WTC11 (cell line): ENCODE data around the gene ENTPD8. TPM values are rescaled to one million over a fixed set of nuclear protein-coding genes. Genes with fewer than 3 reads are reported as not detected.

ENCODE experiments used
- ATAC-seq: fragments of 200-7000 bp; cut with Tn5 transposase; 2 replicates; pipeline ENCODE4 v1.10.0; 2021; ENCODE audit warnings: mild to moderate bottlenecking, moderate library complexity
- Bru-seq: library from RNA; stranded (reverse); fragments of 400-500 nt; gene quantifications from one replicate; lab custom pipeline; 2021; lab: Mats Ljungman, UMichigan
- CTCF ChIA-PET: fragments of 300-600 bp; sonication (Branson Sonifier 250); formaldehyde crosslinking; loops from one replicate; lab custom pipeline; 2021; ENCODE audit warnings: antibody characterized with exemption; lab: Charles Lee
- POLR2A ChIA-PET: fragments of 350-600 bp; sonication (Branson Sonifier 250); formaldehyde crosslinking; loops from one replicate; lab custom pipeline; 2021; ENCODE audit warnings: antibody characterized with exemption; lab: Charles Lee
- DNase-seq: peaks from one replicate; pipeline ENCODE4 v3.0.0; 2021; ENCODE audit warnings: low spot score
- H3K27ac Mint-ChIP-seq: 2 replicates; pipeline ENCODE4 v1.8.0; 2021; ENCODE audit warnings: mixed read lengths
- H3K27me3 Mint-ChIP-seq: 2 replicates; pipeline ENCODE4 v1.8.0; 2021; ENCODE audit warnings: low read depth, mild to moderate bottlenecking, moderate library complexity, mixed read lengths
- H3K36me3 Mint-ChIP-seq: 2 replicates; pipeline ENCODE4 v1.8.0; 2021; ENCODE audit warnings: mixed read lengths
- H3K4me1 Mint-ChIP-seq: 2 replicates; pipeline ENCODE4 v1.8.0; 2022; ENCODE audit warnings: mixed read lengths
- H3K4me3 Mint-ChIP-seq: 2 replicates; pipeline ENCODE4 v1.8.0; 2021; ENCODE audit warnings: mild to moderate bottlenecking, moderate library complexity, mixed read lengths
- H3K9me3 Mint-ChIP-seq: 2 replicates; pipeline ENCODE4 v1.8.0; 2021; ENCODE audit warnings: mixed read lengths
- GRHL2 ChIP-seq: fragments of 250-450 bp; sonication (Bioruptor Pico); IDR thresholded peaks from 2 replicates; pipeline ENCODE4 v1.8.0; 2022; ENCODE audit warnings: mild to moderate bottlenecking, moderate library complexity; ENCODE audit not compliant: insufficient replicate concordance, severe bottlenecking
- GTF2I ChIP-seq: fragments of 250-450 bp; sonication (Bioruptor Pico); conservative IDR thresholded peaks from 2 replicates; pipeline ENCODE4 v1.4.0; 2021; ENCODE audit warnings: mild to moderate bottlenecking
- IRF2 ChIP-seq: sonication (generic); formaldehyde crosslinking; IDR thresholded peaks from 2 replicates; pipeline ENCODE4 v1.8.0; 2022; ENCODE audit warnings: low read depth, missing genetic modification reagents, borderline replicate concordance
- NFATC4 ChIP-seq: fragments of 250-450 bp; sonication (Bioruptor Pico); IDR thresholded peaks from 2 replicates; pipeline ENCODE4 v1.9.0; 2021; ENCODE audit warnings: mild to moderate bottlenecking
- SP1 ChIP-seq: sonication (generic); formaldehyde crosslinking; conservative IDR thresholded peaks from 2 replicates; pipeline ENCODE4 v1.8.1; 2022; ENCODE audit warnings: missing genetic modification reagents
- ZNF121 ChIP-seq: sonication (generic); formaldehyde crosslinking; IDR thresholded peaks from 2 replicates; pipeline ENCODE4 v1.8.0; 2023; ENCODE audit warnings: missing genetic modification reagents
- ZNF263 ChIP-seq: sonication (generic); formaldehyde crosslinking; IDR thresholded peaks from 2 replicates; pipeline ENCODE4 v1.8.1; 2022; ENCODE audit warnings: low read depth, mild to moderate bottlenecking, moderate library complexity, missing genetic modification reagents
- ZNF423 ChIP-seq: fragments of 250-450 bp; sonication (Bioruptor Pico); IDR thresholded peaks from 2 replicates; pipeline ENCODE4 v2.1.2; 2022; ENCODE audit warnings: mild to moderate bottlenecking, moderate library complexity
- ZNF671 ChIP-seq: fragments of 250-450 bp; sonication (Bioruptor Pico); IDR thresholded peaks from 2 replicates; pipeline ENCODE4 v1.8.0; 2021; ENCODE audit warnings: mild to moderate bottlenecking
- long read RNA-seq, 3 experiments: library from RNA in 1 of 3; library from capped mRNA in 1 of 3; library from polyadenylated mRNA in 1 of 3; unstranded in 2 of 3; stranded (forward) in 1 of 3; transcript quantifications; one replicate each; pipeline ENCODE4 v2.0.0, GENCODE V29; 2021
- total RNA-seq: library from RNA; stranded (reverse); gene quantifications from 3 replicates; pipeline ENCODE4 v1.2.3, GENCODE V29; 2021
- TF ChIP-seq, protein P1 (sequence below): sonication (generic); formaldehyde crosslinking; IDR thresholded peaks from 2 replicates; pipeline ENCODE4 v1.8.1; 2023; ENCODE audit warnings: mild to moderate bottlenecking, missing genetic modification reagents, moderate library complexity
- TF ChIP-seq, protein P2 (sequence below): sonication (generic); formaldehyde crosslinking; IDR thresholded peaks from 2 replicates; pipeline ENCODE4 v1.8.0; 2022; ENCODE audit warnings: mild to moderate bottlenecking, missing genetic modification reagents
- TF ChIP-seq, protein P3 (sequence below): sonication (generic); formaldehyde crosslinking; IDR thresholded peaks from 2 replicates; pipeline ENCODE4 v1.8.1; 2023; ENCODE audit warnings: mild to moderate bottlenecking, moderate library complexity, missing genetic modification reagents
- TF ChIP-seq, protein P4 (sequence below): sonication (generic); formaldehyde crosslinking; IDR thresholded peaks from 2 replicates; pipeline ENCODE4 v1.8.0; 2023; ENCODE audit warnings: missing genetic modification reagents, mild to moderate bottlenecking, borderline replicate concordance
- TF ChIP-seq, protein P5 (sequence below): sonication (generic); formaldehyde crosslinking; IDR thresholded peaks from 2 replicates; pipeline ENCODE4 v1.8.1; 2022; ENCODE audit warnings: mild to moderate bottlenecking, moderate library complexity, missing genetic modification reagents

The ENTPD8 gene, protein sequence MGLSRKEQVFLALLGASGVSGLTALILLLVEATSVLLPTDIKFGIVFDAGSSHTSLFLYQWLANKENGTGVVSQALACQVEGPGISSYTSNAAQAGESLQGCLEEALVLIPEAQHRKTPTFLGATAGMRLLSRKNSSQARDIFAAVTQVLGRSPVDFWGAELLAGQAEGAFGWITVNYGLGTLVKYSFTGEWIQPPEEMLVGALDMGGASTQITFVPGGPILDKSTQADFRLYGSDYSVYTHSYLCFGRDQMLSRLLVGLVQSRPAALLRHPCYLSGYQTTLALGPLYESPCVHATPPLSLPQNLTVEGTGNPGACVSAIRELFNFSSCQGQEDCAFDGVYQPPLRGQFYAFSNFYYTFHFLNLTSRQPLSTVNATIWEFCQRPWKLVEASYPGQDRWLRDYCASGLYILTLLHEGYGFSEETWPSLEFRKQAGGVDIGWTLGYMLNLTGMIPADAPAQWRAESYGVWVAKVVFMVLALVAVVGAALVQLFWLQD
- total RNA-seq (2.0 to 2.5 TPM (median 2.3 TPM) in 3 replicates), Bru-seq, nascent RNA (percentile 14 among the genes with signal in this experiment)
- long read RNA-seq, experiment 1, partial matches to known transcripts: 1 of 3 reads
- long read RNA-seq, experiment 1, other reads (novel, unspliced or antisense): 1 of 3 reads
- long read RNA-seq, experiment 2: 0 reads
- long read RNA-seq, experiment 3: 0 reads

DNA sequence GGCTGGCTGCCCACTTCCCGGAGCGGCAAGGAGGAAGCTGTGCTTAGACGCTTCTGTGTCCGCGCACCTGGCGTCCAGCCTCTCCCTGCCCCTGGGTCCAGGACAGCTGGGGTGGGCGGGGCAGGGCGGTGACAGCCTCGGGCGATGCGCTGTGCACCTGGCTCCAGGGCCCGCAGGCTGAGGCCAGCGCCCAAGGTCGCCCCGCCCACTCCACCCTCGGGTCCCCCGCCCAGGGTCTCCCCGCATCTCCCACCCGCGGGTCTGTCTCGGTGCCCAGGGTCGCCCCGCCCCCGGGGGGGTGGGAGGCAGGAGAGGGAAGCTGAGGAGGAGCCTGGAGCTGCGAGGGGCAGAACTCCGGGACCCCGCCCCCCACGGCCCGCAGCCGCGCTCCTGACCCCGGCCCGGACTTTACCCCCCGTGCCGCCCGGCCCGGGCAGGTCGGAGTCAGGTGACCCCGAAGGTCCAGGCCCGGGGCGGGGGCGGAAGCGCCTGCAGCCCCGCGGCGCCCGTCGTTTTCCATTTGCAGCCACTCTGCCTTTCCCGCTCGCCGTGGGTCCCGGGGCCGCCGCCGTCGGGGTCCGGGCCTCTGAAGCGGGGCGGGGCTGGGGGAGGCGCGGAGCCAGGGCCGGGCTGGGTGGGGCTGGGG lies at the start of gene ENTPD8:
Gene ENTPD8 (minus strand): TSS at position 69 of the 646 bp plus-strand sequence. CDS start 3,072 bp downstream, outside the sequence.
- Mint-ChIP-seq H3K4me3 (peak within 1 kb of the TSS; percentile 75), H3K9me3 (no peaks in the 10 kb centered on the region), H3K36me3 (no peaks in the 10 kb centered on the region)
- POLR2A ChIA-PET: interaction anchor here (1.8 kb wide), 1 partner anchor 18 kb away, joined by 5 read pairs; the partner anchor contains the start of genes EXD3 and NOXA1
- peak; percentile 84 for ATAC-seq
- TF ChIP-seq GRHL2 (CRISPR knock-in tag) (no peak), ZNF263 (CRISPR knock-in tag) (peak; percentile 20; the same call in 1 of the 2 replicates), IRF2 (CRISPR knock-in tag) (no peak), ZNF423 (peak; percentile 68; the same call in 1 of the 2 replicates), NFATC4 (CRISPR knock-in tag) (no peak), ZNF121 (CRISPR knock-in tag) (0 out of 2 replicates have a peak, but pooled peaks have one; percentile 9), ZNF671 (no peak), GTF2I (no peak), SP1 (CRISPR knock-in tag) (peak; percentile 71)
- TF ChIP-seq, protein P1, sequence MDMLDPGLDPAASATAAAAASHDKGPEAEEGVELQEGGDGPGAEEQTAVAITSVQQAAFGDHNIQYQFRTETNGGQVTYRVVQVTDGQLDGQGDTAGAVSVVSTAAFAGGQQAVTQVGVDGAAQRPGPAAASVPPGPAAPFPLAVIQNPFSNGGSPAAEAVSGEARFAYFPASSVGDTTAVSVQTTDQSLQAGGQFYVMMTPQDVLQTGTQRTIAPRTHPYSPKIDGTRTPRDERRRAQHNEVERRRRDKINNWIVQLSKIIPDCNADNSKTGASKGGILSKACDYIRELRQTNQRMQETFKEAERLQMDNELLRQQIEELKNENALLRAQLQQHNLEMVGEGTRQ (CRISPR knock-in tag): peak; percentile 85
- TF ChIP-seq, protein P2, sequence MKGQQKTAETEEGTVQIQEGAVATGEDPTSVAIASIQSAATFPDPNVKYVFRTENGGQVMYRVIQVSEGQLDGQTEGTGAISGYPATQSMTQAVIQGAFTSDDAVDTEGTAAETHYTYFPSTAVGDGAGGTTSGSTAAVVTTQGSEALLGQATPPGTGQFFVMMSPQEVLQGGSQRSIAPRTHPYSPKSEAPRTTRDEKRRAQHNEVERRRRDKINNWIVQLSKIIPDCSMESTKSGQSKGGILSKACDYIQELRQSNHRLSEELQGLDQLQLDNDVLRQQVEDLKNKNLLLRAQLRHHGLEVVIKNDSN (CRISPR knock-in tag): peak; percentile 79
- TF ChIP-seq, protein P3, sequence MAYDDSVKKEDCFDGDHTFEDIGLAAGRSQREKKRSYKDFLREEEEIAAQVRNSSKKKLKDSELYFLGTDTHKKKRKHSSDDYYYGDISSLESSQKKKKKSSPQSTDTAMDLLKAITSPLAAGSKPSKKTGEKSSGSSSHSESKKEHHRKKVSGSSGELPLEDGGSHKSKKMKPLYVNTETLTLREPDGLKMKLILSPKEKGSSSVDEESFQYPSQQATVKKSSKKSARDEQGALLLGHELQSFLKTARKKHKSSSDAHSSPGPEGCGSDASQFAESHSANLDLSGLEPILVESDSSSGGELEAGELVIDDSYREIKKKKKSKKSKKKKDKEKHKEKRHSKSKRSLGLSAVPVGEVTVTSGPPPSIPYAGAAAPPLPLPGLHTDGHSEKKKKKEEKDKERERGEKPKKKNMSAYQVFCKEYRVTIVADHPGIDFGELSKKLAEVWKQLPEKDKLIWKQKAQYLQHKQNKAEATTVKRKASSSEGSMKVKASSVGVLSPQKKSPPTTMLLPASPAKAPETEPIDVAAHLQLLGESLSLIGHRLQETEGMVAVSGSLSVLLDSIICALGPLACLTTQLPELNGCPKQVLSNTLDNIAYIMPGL (CRISPR knock-in tag): peak; percentile 46; the same call in 1 of the 2 replicates
- TF ChIP-seq, protein P4, sequence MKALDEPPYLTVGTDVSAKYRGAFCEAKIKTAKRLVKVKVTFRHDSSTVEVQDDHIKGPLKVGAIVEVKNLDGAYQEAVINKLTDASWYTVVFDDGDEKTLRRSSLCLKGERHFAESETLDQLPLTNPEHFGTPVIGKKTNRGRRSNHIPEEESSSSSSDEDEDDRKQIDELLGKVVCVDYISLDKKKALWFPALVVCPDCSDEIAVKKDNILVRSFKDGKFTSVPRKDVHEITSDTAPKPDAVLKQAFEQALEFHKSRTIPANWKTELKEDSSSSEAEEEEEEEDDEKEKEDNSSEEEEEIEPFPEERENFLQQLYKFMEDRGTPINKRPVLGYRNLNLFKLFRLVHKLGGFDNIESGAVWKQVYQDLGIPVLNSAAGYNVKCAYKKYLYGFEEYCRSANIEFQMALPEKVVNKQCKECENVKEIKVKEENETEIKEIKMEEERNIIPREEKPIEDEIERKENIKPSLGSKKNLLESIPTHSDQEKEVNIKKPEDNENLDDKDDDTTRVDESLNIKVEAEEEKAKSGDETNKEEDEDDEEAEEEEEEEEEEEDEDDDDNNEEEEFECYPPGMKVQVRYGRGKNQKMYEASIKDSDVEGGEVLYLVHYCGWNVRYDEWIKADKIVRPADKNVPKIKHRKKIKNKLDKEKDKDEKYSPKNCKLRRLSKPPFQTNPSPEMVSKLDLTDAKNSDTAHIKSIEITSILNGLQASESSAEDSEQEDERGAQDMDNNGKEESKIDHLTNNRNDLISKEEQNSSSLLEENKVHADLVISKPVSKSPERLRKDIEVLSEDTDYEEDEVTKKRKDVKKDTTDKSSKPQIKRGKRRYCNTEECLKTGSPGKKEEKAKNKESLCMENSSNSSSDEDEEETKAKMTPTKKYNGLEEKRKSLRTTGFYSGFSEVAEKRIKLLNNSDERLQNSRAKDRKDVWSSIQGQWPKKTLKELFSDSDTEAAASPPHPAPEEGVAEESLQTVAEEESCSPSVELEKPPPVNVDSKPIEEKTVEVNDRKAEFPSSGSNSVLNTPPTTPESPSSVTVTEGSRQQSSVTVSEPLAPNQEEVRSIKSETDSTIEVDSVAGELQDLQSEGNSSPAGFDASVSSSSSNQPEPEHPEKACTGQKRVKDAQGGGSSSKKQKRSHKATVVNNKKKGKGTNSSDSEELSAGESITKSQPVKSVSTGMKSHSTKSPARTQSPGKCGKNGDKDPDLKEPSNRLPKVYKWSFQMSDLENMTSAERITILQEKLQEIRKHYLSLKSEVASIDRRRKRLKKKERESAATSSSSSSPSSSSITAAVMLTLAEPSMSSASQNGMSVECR (CRISPR knock-in tag): no peak
- TF ChIP-seq, protein P5, sequence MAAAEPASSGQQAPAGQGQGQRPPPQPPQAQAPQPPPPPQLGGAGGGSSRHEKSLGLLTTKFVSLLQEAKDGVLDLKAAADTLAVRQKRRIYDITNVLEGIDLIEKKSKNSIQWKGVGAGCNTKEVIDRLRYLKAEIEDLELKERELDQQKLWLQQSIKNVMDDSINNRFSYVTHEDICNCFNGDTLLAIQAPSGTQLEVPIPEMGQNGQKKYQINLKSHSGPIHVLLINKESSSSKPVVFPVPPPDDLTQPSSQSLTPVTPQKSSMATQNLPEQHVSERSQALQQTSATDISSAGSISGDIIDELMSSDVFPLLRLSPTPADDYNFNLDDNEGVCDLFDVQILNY (CRISPR knock-in tag): 0 out of 2 replicates have a peak, but pooled peaks have one; percentile 55
- TF ChIP-seq, all 79 proteins: peak for 8
- CTCF ChIA-PET: interaction anchor here (0.5 to 5.8 kb wide), 17 partner anchors 18 to 420 kb away, joined by 3 to 60 read pairs (median 4); partner anchors contain the start of genes EXD3, NOXA1, NRARP and NSMF
- peak within 1 kb of the TSS; percentile 87 for H3K27ac Mint-ChIP-seq
- H3K4me1 Mint-ChIP-seq: peaks cover 5% of the 10 kb centered on the region
- peak; percentile 90 for DNase-seq
- no peaks in the 10 kb centered on the region; the same call in 1 of the 2 replicates for H3K27me3 Mint-ChIP-seq
